ENCODE results near the gene MGARP. TPM values are rescaled to one million over a fixed set of nuclear protein-coding genes. Genes with fewer than 3 reads are reported as not detected.

Gene MGARP
- total and polyA plus RNA-seq, 2 of the 4 experiments (the other 2 are of a cell fraction), result 34.7 to 35.0 TPM

DNA sequence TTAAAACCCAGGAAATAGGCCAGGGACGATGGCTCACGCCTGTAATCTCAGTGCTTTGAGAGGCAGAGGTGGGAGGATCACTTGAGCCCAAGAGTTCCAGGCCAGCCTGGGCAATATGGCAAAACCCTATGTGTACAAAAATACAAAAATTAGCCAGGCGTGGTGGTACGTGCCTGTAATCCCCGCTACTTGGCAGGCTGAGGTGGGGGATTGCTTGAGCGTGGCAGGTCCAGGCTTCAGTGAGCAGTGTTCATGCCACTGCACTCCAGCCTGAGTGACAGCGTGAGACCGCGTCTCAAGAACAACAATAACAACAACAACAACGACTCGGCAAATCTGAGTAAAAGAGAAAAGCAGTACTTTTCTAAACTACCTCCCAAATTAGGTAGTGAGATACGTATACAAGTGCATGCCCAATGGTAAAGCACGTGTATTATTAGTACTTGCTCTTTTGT is 35.2 kb upstream of the MGARP start:
- ATAC-seq (ENCODE audit: low read depth) (no peak), DNase-seq (no peak)
- no peak overlapping the region for H3K4ac ChIP-seq (ENCODE audit: low read depth, low read length)
- no peak overlapping the region for H3K14ac ChIP-seq (replicated peaks; ENCODE audit: low read depth, low read length)
- intact Hi-C loops (cut with micrococcal nuclease) (loop anchor here (5.0 kb wide), 1 partner anchor 37 kb away; no protein-coding TSS in a partner anchor), in situ Hi-C loops (cut with MboI; ENCODE audit: low sequenced_read_pairs) (no loop called here), dilution Hi-C loops (cut with HindIII; ENCODE audit: low sequenced_read_pairs, unreplicated experiment) (no loop called here)
- H3K56ac ChIP-seq (ENCODE audit: extremely low read depth, insufficient read depth, low read length), result no peak overlapping the region
- H4K8ac ChIP-seq (ENCODE audit: low read depth in 2 of 2, low read length in 2 of 2), result no peak overlapping the region
- TF ChIP-seq POLR2A (IDR thresholded peaks at IDR 0.05; ENCODE audit: low read depth, low read length) (no peak), MXI1 (IDR thresholded peaks at IDR 0.05; ENCODE audit: borderline replicate concordance, low read depth, low read length) (no peak), SMC3 (IDR thresholded peaks at IDR 0.05; ENCODE audit: low read depth, low read length) (no peak), NFE2L2 (IDR thresholded peaks at IDR 0.05; ENCODE audit: low read depth, low read length) (no peak), RAD21 (IDR thresholded peaks at IDR 0.05; ENCODE audit: low read length) (no peak), CEBPB (IDR thresholded peaks at IDR 0.05; ENCODE audit: low read depth, low read length) (no peak), MAFK (IDR thresholded peaks at IDR 0.05; ENCODE audit: low read depth, low read length) (no peak), MAZ (IDR thresholded peaks at IDR 0.05; ENCODE audit: borderline replicate concordance, low read depth, low read length) (no peak), FOS (IDR thresholded peaks at IDR 0.05; ENCODE audit: low read depth, low read length) (no peak)
- TF ChIP-seq, protein P1, sequence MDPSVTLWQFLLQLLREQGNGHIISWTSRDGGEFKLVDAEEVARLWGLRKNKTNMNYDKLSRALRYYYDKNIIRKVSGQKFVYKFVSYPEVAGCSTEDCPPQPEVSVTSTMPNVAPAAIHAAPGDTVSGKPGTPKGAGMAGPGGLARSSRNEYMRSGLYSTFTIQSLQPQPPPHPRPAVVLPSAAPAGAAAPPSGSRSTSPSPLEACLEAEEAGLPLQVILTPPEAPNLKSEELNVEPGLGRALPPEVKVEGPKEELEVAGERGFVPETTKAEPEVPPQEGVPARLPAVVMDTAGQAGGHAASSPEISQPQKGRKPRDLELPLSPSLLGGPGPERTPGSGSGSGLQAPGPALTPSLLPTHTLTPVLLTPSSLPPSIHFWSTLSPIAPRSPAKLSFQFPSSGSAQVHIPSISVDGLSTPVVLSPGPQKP (IDR thresholded peaks at IDR 0.05; ENCODE audit: borderline replicate concordance, low read depth, low read length), result no peak
- TF ChIP-seq, protein P2, sequence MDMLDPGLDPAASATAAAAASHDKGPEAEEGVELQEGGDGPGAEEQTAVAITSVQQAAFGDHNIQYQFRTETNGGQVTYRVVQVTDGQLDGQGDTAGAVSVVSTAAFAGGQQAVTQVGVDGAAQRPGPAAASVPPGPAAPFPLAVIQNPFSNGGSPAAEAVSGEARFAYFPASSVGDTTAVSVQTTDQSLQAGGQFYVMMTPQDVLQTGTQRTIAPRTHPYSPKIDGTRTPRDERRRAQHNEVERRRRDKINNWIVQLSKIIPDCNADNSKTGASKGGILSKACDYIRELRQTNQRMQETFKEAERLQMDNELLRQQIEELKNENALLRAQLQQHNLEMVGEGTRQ (IDR thresholded peaks at IDR 0.05; ENCODE audit: low read depth, low read length), result no peak
- H2BK120ac ChIP-seq (ENCODE audit: low read depth, low read length), result no peak overlapping the region
- POLR2A ChIA-PET (ENCODE audit: unreplicated experiment), result no interaction called here
- no peak overlapping the region for H2AK9ac ChIP-seq (replicated peaks; ENCODE audit: low read depth, low read length, poor library complexity)
- H3K9me3 ChIP-seq (ENCODE audit: control insufficient read depth, insufficient read depth, low read length), result no peaks in the 10 kb centered on the region
- H2AFZ ChIP-seq (replicated peaks; ENCODE audit: low read length, poor library complexity), result no peak overlapping the region
- no peak overlapping the region for H2BK15ac ChIP-seq (ENCODE audit: low read depth, low read length)
- H3K36me3 ChIP-seq (ENCODE audit: control insufficient read depth, insufficient read depth, low read length), result no peaks in the 10 kb centered on the region
- peaks cover 71% of the 10 kb centered on the region for H4K20me1 ChIP-seq (ENCODE audit: insufficient read depth, low read length)
- no TSS peak for BruUV-seq (replicated peaks)
- CTCF ChIA-PET, result no interaction called here
- WGBS, 2 experiments (ENCODE audit: extremely low coverage in 2 of 2, insufficient read length in 1 of 2), result no CpG with 5 or more reads among the region's 13 CpGs
- no peak overlapping the region for H3K4me2 ChIP-seq (ENCODE audit: low read depth, low read length)
- H2BK5ac ChIP-seq (ENCODE audit: low read depth, low read length, poor library complexity, severe bottlenecking), result no peak overlapping the region
- H3K18ac ChIP-seq (ENCODE audit: low read depth, low read length), result no peak overlapping the region
- H2BK20ac ChIP-seq (ENCODE audit: low read depth, low read length), result no peak overlapping the region
- H3K9me1 ChIP-seq (ENCODE audit: insufficient read depth, low read length), result no peaks in the 10 kb centered on the region
- H3K4me1 ChIP-seq (ENCODE audit: control insufficient read depth, insufficient read depth, low read length), result peaks cover 3% of the 10 kb centered on the region; the same call in 1 of the 2 replicates
- H3K23ac ChIP-seq (ENCODE audit: low read depth, low read length), result 0 out of 2 replicates have a peak overlapping the region, but pooled peaks have one; percentile 1
- no peak overlapping the region for H3K9ac ChIP-seq (ENCODE audit: low read depth, low read length)
- no peaks in the 10 kb centered on the region for H3K27me3 ChIP-seq (ENCODE audit: control insufficient read depth, insufficient read depth, low read length)
- peaks cover 0 to 37% of the 10 kb centered on the region in 2 experiments; a peak in 2 of 4 replicates for H3K79me1 ChIP-seq (ENCODE audit: low read depth in 1 of 2, low read length in 2 of 2)
- no peak overlapping the region for H3K27ac ChIP-seq (ENCODE audit: insufficient read depth, low read length)
- no peak overlapping the region for H4K5ac ChIP-seq (ENCODE audit: low read depth, low read length)
- 0 out of 2 replicates have a peak overlapping the region, but pooled peaks have one; percentile 4 for H2AK5ac ChIP-seq (ENCODE audit: low read depth, low read length)
- no peak overlapping the region for H4K91ac ChIP-seq (ENCODE audit: insufficient read depth, low read depth, low read length)
- H3K4me3 ChIP-seq (ENCODE audit: insufficient read depth, low read depth, low read length), result no peak overlapping the region

All from IMR-90 (cell line).